Colonic mucosa (tissue), 4 donors: Measurements from ENCODE around the gene ERCC2. TPM values are rescaled to one million over a fixed set of nuclear protein-coding genes. Genes with fewer than 3 reads are reported as not detected.

ENCODE experiments used
- DNase-seq: peaks from one replicate; pipeline ENCODE4 v3.0.0-alpha.2; 2020
- H3K27ac ChIP-seq: fragments of 200-600 bp; one replicate; pipeline ENCODE4 v1.8.0; 2021
- H3K27me3 ChIP-seq: fragments of 200-600 bp; one replicate; pipeline ENCODE4 v1.8.0; 2021
- H3K36me3 ChIP-seq: fragments of 200-600 bp; one replicate; pipeline ENCODE4 v1.8.0; 2021
- H3K4me1 ChIP-seq: fragments of 200-600 bp; one replicate; pipeline ENCODE4 v1.8.0; 2021; ENCODE audit warnings: mild to moderate bottlenecking
- H3K4me3 ChIP-seq: fragments of 200-600 bp; one replicate; pipeline ENCODE4 v1.8.0; 2021
- H3K9ac ChIP-seq, 2 donors: one replicate each; pipeline ENCODE4 v1.7.0; 2013; ENCODE audit warnings: control low read depth in 2 of 2, low read depth in 2 of 2, low read length in 2 of 2
- H3K9me3 ChIP-seq: fragments of 200-600 bp; one replicate; pipeline ENCODE4 v1.8.0; 2021
- intact Hi-C: fragments of 100-400 bp; cut with DNase I; formaldehyde crosslinking; loops from one replicate; pipeline ENCODE4 v1.14.1; 2022
- total RNA-seq, 2 donors: library from RNA; stranded (reverse); fragmentation: NEBNext Ultra II Directional in 1 of 2; extraction: Animal tissue kit (Norgen Biotek cat#: 25700) in 1 of 2; gene quantifications; one replicate each; pipeline ENCODE4 v1.2.1, GENCODE V29; 2021
- TF ChIP-seq, protein P1 (sequence below): fragments of 200-600 bp; IDR thresholded peaks from one replicate; pipeline ENCODE4 v1.8.0; 2022; ENCODE audit warnings: antibody characterized with exemption, mild to moderate bottlenecking
- donor health status: healthy.
- donor health status: DM: no; HTN: no; CAD: no.
- donor health status: DM: no; HTN: no; CAD: no.

The ERCC2 gene
- 10 to 100 TPM; 12.7 to 17.4 TPM for total RNA-seq

GRCh38 chr19:45370410-45371204 lies at the start of gene ERCC2:
ERCC2 (minus strand) TSS chr19:45370573; CDS start chr19:45370540, 33 bp downstream.
- peak; percentile 100 for DNase-seq
- intact Hi-C loops: no loop called here
- H3K9ac ChIP-seq: peak within 1 kb of the TSS; percentile 44 to 73
- H3K27me3 ChIP-seq: no peaks in the 10 kb centered on the region
- H3K4me1 ChIP-seq: no peaks in the 10 kb centered on the region
- H3K36me3 ChIP-seq: no peaks in the 10 kb centered on the region
- peak within 1 kb of the TSS; percentile 85 for H3K4me3 ChIP-seq
- H3K27ac ChIP-seq: peak within 1 kb of the TSS; percentile 71
- TF ChIP-seq, protein P1, sequence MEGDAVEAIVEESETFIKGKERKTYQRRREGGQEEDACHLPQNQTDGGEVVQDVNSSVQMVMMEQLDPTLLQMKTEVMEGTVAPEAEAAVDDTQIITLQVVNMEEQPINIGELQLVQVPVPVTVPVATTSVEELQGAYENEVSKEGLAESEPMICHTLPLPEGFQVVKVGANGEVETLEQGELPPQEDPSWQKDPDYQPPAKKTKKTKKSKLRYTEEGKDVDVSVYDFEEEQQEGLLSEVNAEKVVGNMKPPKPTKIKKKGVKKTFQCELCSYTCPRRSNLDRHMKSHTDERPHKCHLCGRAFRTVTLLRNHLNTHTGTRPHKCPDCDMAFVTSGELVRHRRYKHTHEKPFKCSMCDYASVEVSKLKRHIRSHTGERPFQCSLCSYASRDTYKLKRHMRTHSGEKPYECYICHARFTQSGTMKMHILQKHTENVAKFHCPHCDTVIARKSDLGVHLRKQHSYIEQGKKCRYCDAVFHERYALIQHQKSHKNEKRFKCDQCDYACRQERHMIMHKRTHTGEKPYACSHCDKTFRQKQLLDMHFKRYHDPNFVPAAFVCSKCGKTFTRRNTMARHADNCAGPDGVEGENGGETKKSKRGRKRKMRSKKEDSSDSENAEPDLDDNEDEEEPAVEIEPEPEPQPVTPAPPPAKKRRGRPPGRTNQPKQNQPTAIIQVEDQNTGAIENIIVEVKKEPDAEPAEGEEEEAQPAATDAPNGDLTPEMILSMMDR: no peak
- no peaks in the 10 kb centered on the region for H3K9me3 ChIP-seq

DNA sequence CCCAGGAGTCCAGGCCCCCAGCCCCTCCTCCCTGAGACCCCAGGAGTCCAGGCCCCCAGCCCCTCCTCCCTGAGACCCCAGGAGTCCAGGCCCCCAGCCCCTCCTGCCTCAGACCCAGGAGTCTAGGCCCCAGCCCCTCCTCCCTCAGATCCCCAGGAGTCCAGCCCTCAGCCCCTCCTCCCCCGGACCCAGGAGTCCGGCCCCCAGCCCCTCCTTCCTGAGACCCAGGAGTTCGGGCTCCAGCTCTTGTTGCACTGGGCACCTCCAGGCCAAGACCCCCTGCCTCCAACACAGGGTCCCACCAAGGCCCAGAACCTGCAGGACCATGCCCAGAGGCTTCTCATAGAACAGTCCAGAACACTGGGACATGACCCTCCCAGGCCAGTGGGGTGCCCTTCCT lies 49.5 kb upstream of the ERCC2 start:
- H3K9ac ChIP-seq: no peak overlapping the region
- no peak overlapping the region for H3K27ac ChIP-seq
- no peaks in the 10 kb centered on the region for H3K27me3 ChIP-seq
- H3K9me3 ChIP-seq: no peaks in the 10 kb centered on the region
- H3K4me3 ChIP-seq: no peak overlapping the region
- TF ChIP-seq, protein P1: no peak
- H3K36me3 ChIP-seq: no peaks in the 10 kb centered on the region
- H3K4me1 ChIP-seq: no peaks in the 10 kb centered on the region
- DNase-seq: no peak
- intact Hi-C loops: no loop called here

GRCh38 chr19:45419396-45419795 lies 49.0 kb upstream of the ERCC2 start:
- H3K9me3 ChIP-seq: no peaks in the 10 kb centered on the region
- H3K36me3 ChIP-seq: no peaks in the 10 kb centered on the region
- intact Hi-C loops: no loop called here
- H3K27ac ChIP-seq: no peak overlapping the region
- no peak overlapping the region for H3K4me3 ChIP-seq
- no peaks in the 10 kb centered on the region for H3K27me3 ChIP-seq
- no peak overlapping the region for H3K9ac ChIP-seq
- TF ChIP-seq, protein P1: no peak
- H3K4me1 ChIP-seq: no peaks in the 10 kb centered on the region
- DNase-seq: no peak

GRCh38 chr19:45418802-45419201 lies 48.4 kb upstream of the ERCC2 start:
- H3K9me3 ChIP-seq: no peaks in the 10 kb centered on the region
- H3K4me3 ChIP-seq: no peak overlapping the region
- TF ChIP-seq, protein P1: no peak
- intact Hi-C loops: no loop called here
- no peaks in the 10 kb centered on the region for H3K36me3 ChIP-seq
- H3K9ac ChIP-seq: no peak overlapping the region
- H3K4me1 ChIP-seq: no peaks in the 10 kb centered on the region
- DNase-seq: no peak
- H3K27ac ChIP-seq: no peak overlapping the region
- H3K27me3 ChIP-seq: no peaks in the 10 kb centered on the region

GRCh38 chr19:45417151-45417550 lies 46.8 kb upstream of the ERCC2 start:
- no peak overlapping the region for H3K9ac ChIP-seq
- H3K36me3 ChIP-seq: no peaks in the 10 kb centered on the region
- no peak for DNase-seq
- intact Hi-C loops: no loop called here
- no peak overlapping the region for H3K27ac ChIP-seq
- H3K27me3 ChIP-seq: no peaks in the 10 kb centered on the region
- H3K9me3 ChIP-seq: no peaks in the 10 kb centered on the region
- no peaks in the 10 kb centered on the region for H3K4me1 ChIP-seq
- TF ChIP-seq, protein P1: no peak
- H3K4me3 ChIP-seq: no peak overlapping the region
